Measurements from ENCODE around the gene PON3.
"Not testable (repeated sequence)": the region's sequence is repeated elsewhere in the genome, so short reads cannot be mapped to it uniquely, and the experiment has no call there.

The PON3 gene

GRCh38 chr7:95411666-95412065 lies 15.5 kb upstream of the PON3 start:
- FAIRE-seq = no peak

GRCh38 chr7:95411036-95411435 lies 14.9 kb upstream of the PON3 start:
- no peak for FAIRE-seq

- no peak for FAIRE-seq
Measured at GRCh38 chr7:95407751-95408150, 11.6 kb upstream of the PON3 start.

GRCh38 chr7:95405800-95406199 lies 9.6 kb upstream of the PON3 start:
- no peak for FAIRE-seq

GRCh38 chr7:95405208-95405607 lies 9.0 kb upstream of the PON3 start:
- no peak for FAIRE-seq

GRCh38 chr7:95404316-95404865 lies 8.2 kb upstream of the PON3 start:
- FAIRE-seq = no peak

GRCh38 chr7:95398155-95398940 lies 2.2 kb upstream of the PON3 start:
- FAIRE-seq = no peak

GRCh38 chr7:95397381-95397780 lies 1.2 kb upstream of the PON3 start:
- FAIRE-seq = no peak

- FAIRE-seq = no peak
Measured at GRCh38 chr7:95395755-95396135, 430 bp downstream of the PON3 start.

GRCh38 chr7:95394370-95394769 lies 1.8 kb downstream of the PON3 start:
- FAIRE-seq = no peak

- FAIRE-seq = no peak
Measured at GRCh38 chr7:95391761-95392160, 4.4 kb downstream of the PON3 start.

GRCh38 chr7:95389516-95389915 lies 6.7 kb downstream of the PON3 start:
- no peak for FAIRE-seq

- FAIRE-seq = not testable (repeated sequence)
Measured at GRCh38 chr7:95379457-95379856, 16.7 kb downstream of the PON3 start.

GRCh38 chr7:95376632-95377400 lies 19.4 kb downstream of the PON3 start:
- no peak for FAIRE-seq

GRCh38 chr7:95375591-95376257 lies 20.5 kb downstream of the PON3 start:
- FAIRE-seq = no peak

GRCh38 chr7:95373323-95373722 lies 22.9 kb downstream of the PON3 start:
- FAIRE-seq = no peak

GRCh38 chr7:95368235-95368634 lies 27.9 kb downstream of the PON3 start:
- no peak for FAIRE-seq

GRCh38 chr7:95367606-95368005 lies 28.6 kb downstream of the PON3 start:
- FAIRE-seq = no peak

- FAIRE-seq = no peak
Measured at GRCh38 chr7:95365151-95365550, 31.0 kb downstream of the PON3 start.

GRCh38 chr7:95357623-95358022 lies 38.6 kb downstream of the PON3 start:
- FAIRE-seq = no peak

- no peak for FAIRE-seq
Measured at GRCh38 chr7:95342642-95343307, 53.4 kb downstream of the PON3 start.

GRCh38 chr7:95342029-95342428 lies 54.1 kb downstream of the PON3 start:
- no peak for FAIRE-seq

GRCh38 chr7:95340491-95340890 lies 55.7 kb downstream of the PON3 start:
- FAIRE-seq = no peak
